Stimulated activated naive CD4-positive, alpha-beta T cell (primary cell): ENCODE measurements around the gene PPP1R9A.

Source experiments
- DNase-seq, 6 experiments: peaks; one replicate each; lab custom pipeline; 2025; lab: John Stamatoyannopoulos, UW

PPP1R9A gene

GRCh38 chr7:95204618-95205017 is 297.2 kb downstream of the PPP1R9A start:
- DNase-seq, result no peak

DNA sequence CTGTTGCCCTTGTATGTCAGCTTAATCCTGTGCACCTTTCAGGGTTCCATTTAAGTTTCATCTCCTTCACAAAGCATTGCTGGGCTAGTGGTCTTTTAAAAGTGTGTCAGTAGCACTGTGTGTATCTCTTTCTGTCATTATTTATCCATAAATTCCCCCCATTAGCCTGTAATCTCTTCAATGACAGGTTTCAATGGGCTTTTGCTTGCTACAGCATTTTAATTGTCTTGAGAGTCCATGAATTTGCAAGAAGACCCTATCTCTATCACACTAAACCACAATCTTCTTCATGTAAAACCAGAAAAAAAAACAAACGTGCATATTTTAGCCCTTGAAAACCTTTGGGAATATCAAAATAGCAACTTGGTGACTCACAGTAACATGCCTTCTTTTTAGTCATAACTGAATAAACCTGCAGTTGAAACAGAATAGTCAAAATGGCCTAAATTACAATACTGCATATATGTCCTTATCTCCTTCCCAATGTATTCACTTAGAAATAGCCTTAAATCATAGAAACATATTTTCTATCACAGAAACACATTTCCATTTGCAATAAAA is 298.4 kb downstream of the PPP1R9A start:
- DNase-seq, result no peak

DNA sequence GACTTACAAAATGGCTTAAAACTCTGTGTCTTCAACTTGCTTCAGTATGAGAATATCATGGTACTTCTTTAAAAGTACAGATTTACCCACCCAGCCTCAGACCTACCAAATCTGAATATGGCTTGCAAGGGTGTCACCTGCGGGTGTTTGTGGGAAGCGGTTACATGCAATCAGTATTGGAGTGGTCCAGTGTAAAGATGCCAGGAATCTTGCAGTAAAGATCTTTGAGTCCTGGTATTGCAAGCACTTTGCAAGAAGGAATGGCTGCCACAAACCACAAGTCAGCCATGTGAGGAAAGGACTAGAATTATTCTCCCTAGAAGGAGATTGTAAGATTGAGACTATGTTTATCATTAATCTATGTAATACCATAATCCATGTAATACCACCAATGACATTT is 301.9 kb downstream of the PPP1R9A start:
- no peak for DNase-seq

DNA sequence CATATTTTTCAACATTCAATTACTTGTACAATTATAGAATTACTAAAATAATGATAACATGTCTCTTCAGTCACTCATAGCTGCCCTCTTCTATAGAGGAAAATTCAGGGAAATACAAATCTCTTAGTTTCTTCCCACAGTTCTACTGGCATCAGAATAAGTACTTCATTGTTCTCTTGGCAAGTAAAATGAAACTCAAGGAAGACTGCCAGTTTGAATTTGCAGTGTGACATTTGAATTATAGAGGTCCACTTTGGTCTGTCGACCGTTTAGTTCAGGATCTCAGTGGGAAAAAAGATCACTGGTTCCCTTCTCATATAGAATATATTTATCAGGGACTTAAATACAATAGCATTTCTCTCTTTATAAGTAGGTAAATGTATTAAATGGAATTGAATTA is 302.4 kb downstream of the PPP1R9A start:
- DNase-seq, result no peak

GRCh38 chr7:95213148-95213547 is 305.8 kb downstream of the PPP1R9A start:
- no peak for DNase-seq

DNA sequence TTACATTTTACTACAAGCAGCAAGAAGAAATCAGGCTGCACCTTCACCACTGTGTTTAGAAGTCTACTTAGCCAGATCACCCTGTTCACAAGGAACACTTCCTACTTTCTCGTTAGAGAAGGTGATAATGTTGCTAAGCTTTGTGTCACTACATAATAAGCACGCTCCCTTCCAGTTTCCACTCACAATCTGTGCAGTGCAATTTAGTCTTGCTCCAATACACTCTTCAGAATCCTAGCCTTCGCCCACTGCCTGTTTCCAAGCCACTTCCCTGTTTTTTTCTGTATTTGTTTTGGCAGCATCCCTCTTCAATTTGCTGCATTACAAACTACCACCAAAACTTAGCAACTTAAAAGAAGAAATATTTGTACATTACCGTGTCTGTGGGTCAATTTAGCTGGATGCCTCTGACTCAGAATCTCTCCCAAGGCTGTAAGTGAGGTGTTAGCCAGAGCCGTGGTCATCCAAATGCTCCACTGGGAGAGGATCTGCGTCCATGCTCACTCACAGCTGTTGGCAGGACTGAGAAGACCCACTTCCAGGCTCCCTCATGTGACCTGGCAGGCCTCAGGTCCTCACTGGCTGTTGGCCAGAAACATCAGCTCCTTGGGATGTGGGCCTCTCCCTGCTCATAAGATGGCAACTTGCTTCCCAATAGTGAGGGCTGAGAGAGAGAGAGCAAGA is 306.6 kb downstream of the PPP1R9A start:
- DNase-seq, result no peak

- no peak for DNase-seq
These were observed 312.3 kb downstream of the PPP1R9A start for GRCh38 chr7:95219721-95220120.

GRCh38 chr7:95220328-95220727 is 312.9 kb downstream of the PPP1R9A start:
- no peak for DNase-seq

GRCh38 chr7:95225301-95225700 is 317.9 kb downstream of the PPP1R9A start:
- no peak for DNase-seq

- no peak for DNase-seq
These were observed 321.9 kb downstream of the PPP1R9A start for GRCh38 chr7:95229301-95229700.

GRCh38 chr7:95238252-95238943 is 331.0 kb downstream of the PPP1R9A start:
- DNase-seq, result no peak

- DNase-seq, result no peak
These were observed 333.5 kb downstream of the PPP1R9A start for GRCh38 chr7:95240921-95241320.

DNA sequence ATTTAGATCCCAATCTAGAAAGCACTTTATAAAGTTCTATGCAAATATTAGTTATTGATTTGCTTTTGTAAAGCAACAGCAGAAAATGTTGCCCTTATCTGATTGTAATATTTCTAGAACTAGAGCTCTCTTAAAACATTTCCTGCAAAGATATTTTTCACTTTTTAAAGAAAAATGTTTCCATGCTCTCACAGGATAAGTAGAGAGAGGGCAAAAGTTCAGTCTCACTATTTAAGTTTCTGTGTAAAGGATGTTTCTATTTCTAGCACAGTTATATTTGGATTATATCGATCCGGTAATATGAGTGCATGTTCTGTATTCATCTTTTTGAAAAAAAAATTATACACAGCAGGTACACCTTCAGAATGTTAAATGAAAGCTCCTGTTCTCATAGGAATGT is 334.9 kb downstream of the PPP1R9A start:
- DNase-seq, result no peak

DNA sequence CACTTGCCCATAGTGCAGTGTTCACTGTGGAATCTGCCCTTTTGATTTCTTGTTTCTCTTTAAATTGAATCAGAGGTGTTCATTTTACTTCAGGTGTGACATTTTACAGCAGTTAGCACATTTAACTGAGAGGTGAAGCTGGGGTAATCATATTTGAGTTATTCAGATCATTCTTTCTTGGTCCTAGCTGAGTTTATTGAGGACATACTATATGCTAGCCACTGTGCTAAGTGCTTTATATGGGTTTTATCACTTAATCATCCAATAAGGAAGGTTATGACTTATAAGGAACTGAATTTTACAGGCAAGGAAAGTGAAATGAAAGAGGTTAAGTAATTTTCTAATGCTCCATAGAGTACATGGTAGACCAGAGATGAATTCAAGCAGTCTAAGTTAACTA is 337.2 kb downstream of the PPP1R9A start:
- DNase-seq, result no peak

DNA sequence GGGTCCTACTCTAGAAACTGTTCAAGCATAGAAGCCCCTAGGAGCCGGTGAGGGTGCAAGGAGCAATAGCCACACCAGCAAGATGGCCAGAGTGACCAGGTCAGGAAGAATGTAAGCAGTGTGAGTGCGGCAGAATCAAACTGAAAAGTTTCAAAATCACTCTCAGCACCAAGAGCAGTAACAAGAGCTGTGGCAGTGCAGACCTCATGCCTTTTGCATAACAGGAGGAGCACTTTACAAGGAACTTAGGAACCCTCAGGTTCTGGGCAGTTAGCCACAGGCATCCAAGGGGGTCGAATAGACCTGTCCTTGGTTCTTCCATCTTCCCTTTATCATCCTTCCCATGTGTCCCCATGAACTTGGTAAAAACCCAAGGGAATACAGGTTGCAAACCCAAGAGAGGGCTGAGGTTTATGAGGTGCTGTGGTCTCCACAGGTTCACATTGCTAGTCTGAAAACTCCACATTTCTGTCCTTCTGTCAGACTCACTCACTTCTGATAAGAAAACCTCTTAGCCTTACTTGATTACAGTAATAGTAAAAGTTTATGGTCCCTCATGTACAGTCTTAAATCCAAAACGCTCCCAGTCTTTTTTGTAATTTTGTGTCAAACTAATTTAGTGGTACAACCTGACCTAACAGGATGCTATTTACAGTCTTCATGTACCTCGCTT is 338.6 kb downstream of the PPP1R9A start:
- DNase-seq, result no peak

GRCh38 chr7:95246831-95247370 is 339.5 kb downstream of the PPP1R9A start:
- DNase-seq, result no peak

- DNase-seq, result no peak
These were observed 343.2 kb downstream of the PPP1R9A start for GRCh38 chr7:95250571-95250970.

DNA sequence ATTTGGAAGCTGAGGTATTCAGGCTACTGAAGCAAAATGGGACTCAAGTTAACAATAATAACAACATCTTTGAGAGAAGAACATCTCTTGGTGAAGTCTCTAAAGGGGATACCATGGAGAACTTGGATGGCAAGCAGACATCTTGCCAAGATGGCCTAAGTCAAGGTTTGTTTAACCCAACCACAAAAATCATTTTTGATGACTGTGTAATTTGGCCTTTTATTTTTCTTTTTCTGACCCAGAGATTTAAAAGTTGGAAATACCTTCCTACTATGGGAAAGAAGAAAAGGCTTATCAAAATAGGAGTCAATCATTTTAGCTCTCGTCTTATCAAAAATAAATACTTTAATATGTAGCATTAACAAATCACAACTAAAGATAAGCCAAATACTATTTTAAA is 344.6 kb downstream of the PPP1R9A start:
- DNase-seq, result no peak

DNA sequence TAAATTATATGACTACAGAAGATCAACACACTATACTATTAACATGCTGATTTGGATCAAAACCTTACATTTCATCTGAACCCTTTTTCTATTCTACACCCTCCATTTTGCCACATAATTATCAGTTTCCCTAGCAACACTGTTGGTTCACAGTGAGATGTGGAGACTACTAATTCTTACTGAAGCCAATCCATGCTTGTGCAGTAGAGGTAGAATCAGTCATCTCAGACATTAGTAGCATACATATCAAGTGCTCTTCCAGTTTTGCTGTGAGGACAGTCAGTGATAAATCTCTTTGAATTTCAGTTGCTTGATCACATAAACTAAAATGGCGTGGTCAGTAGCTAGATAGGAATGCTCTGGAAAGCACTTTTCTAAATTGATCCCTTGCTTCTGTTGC is 346.6 kb downstream of the PPP1R9A start:
- DNase-seq, result no peak

GRCh38 chr7:95255691-95256090 is 348.3 kb downstream of the PPP1R9A start:
- no peak for DNase-seq

- no peak for DNase-seq
These were observed 354.6 kb downstream of the PPP1R9A start for GRCh38 chr7:95261895-95262415.

DNA sequence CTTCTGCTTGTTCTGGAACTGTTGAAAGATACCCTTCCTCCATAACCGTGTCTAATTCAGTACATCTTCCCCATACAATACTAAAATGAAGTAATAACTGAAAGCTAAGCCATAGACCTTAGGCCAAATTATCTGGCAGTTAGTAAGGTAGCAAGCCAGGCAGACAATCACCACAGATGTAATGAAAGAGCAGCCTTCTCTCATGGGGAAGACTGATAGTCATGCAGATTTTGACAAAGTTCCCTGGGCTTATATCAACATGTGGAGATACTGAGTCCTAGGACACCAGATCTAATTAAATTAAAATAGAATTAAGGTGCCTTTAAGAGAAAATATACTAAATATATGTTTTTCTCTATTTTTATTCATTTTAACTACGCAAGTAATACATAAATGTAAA is 355.5 kb downstream of the PPP1R9A start:
- DNase-seq, result no peak
